Keratinocyte (primary cell): Measurements from ENCODE around the gene SDHAF2. TPM values are rescaled to one million over a fixed set of nuclear protein-coding genes. Genes with fewer than 3 reads are reported as not detected.
A peak's percentile ranks its signal among the peaks of the same experiment; 100 is the strongest.
"Not testable (repeated sequence)": the region's sequence is repeated elsewhere in the genome, so short reads cannot be mapped to it uniquely, and the experiment has no call there.

Experiments
- DNase-seq: peaks from one replicate; pipeline ENCODE4 v3.0.0-alpha.2; 2011; ENCODE audit warnings: low read depth, missing footprints, low spot score
- FAIRE-seq: peaks from 2 replicates; lab custom pipeline; 2011; peaks lifted over from hg19 to GRCh38; lab: Jason Lieb, UNC
- H2AFZ ChIP-seq: 2 replicates; pipeline ENCODE4 v1.6.0; 2012; ENCODE audit warnings: low read length, control low read depth, inconsistent platforms; ENCODE audit not compliant: control insufficient read depth
- H3K27ac ChIP-seq: 2 replicates; pipeline ENCODE4 v1.5.1; 2011; ENCODE audit warnings: low read length; ENCODE audit not compliant: control insufficient read depth, insufficient read depth
- H3K27me3 ChIP-seq: 3 replicates; pipeline ENCODE4 v1.6.0; 2011; ENCODE audit warnings: low read length; ENCODE audit not compliant: control insufficient read depth, insufficient read depth; ENCODE audit errors: extremely low read depth
- H3K36me3 ChIP-seq, 2 experiments: 2 replicates in 1 of 2; 3 replicates in 1 of 2; pipeline ENCODE4 v1.5.1; 2011; ENCODE audit warnings: low read length in 2 of 2, mild to moderate bottlenecking in 1 of 2; ENCODE audit not compliant: control insufficient read depth in 2 of 2, insufficient read depth in 2 of 2; ENCODE audit errors: extremely low read depth in 1 of 2
- H3K4me1 ChIP-seq: 3 replicates; pipeline ENCODE4 v1.5.1; 2011; ENCODE audit warnings: low read length; ENCODE audit not compliant: control insufficient read depth, insufficient read depth; ENCODE audit errors: extremely low read depth
- H3K4me2 ChIP-seq: 3 replicates; pipeline ENCODE4 v1.6.0; 2011; ENCODE audit warnings: low read depth, low read length; ENCODE audit not compliant: control insufficient read depth, insufficient read depth; ENCODE audit errors: extremely low read depth
- H3K4me3 ChIP-seq, 3 experiments: fragments of 200-600 bp in 1 of 3; sonication (generic) in 1 of 3; 2 replicates in 2 of 3; 3 replicates in 1 of 3; pipeline ENCODE4 v1.5.1; 2011 to 2016; ENCODE audit warnings: low read length in 3 of 3, mild to moderate bottlenecking in 3 of 3, control low read depth in 2 of 3, inconsistent platforms in 1 of 3, low read depth in 1 of 3, mixed read lengths in 1 of 3, mixed run types in 1 of 3, moderate library complexity in 1 of 3; ENCODE audit not compliant: control insufficient read depth in 2 of 3, insufficient read depth in 2 of 3; ENCODE audit errors: extremely low read depth in 1 of 3
- H3K79me2 ChIP-seq: 2 replicates; pipeline ENCODE4 v1.6.0; 2012; ENCODE audit warnings: low read length; ENCODE audit not compliant: control insufficient read depth, insufficient read depth
- H3K9ac ChIP-seq: 3 replicates; pipeline ENCODE4 v1.6.0; 2011; ENCODE audit warnings: low read length; ENCODE audit not compliant: control insufficient read depth, insufficient read depth; ENCODE audit errors: extremely low read depth
- H3K9me1 ChIP-seq: 3 replicates; pipeline ENCODE4 v1.6.0; 2011; ENCODE audit warnings: low read length; ENCODE audit not compliant: control insufficient read depth, insufficient read depth; ENCODE audit errors: extremely low read depth
- H3K9me3 ChIP-seq: 2 replicates; pipeline ENCODE4 v1.5.1; 2012; ENCODE audit warnings: low read depth, low read length; ENCODE audit not compliant: control insufficient read depth
- H4K20me1 ChIP-seq: 3 replicates; pipeline ENCODE4 v1.6.0; 2011; ENCODE audit warnings: low read length; ENCODE audit not compliant: control insufficient read depth, insufficient read depth; ENCODE audit errors: extremely low read depth
- CTCF ChIP-seq, 3 experiments: IDR thresholded peaks in 1 of 3; conservative IDR thresholded peaks in 1 of 3; optimal IDR thresholded peaks in 1 of 3; 2 replicates in 2 of 3; 3 replicates in 1 of 3; pipeline versions ENCODE3 to v1.5.1; 2011; ENCODE audit warnings: low read length in 3 of 3, mild to moderate bottlenecking in 3 of 3, moderate library complexity in 2 of 3, control low read depth in 1 of 3, inconsistent platforms in 1 of 3; ENCODE audit not compliant: insufficient read depth in 2 of 3; ENCODE audit errors: extremely low read depth in 1 of 3
- EZH2 ChIP-seq: IDR thresholded peaks from one replicate; pipeline ENCODE4 v1.6.1; 2012; ENCODE audit warnings: inconsistent platforms, mild to moderate bottlenecking, low read length, moderate library complexity
- dilution Hi-C: fragments of 300-500 bp; cut with MboI; formaldehyde crosslinking; loops from one replicate; pipeline ENCODE4 v1.7.0; 2020; ENCODE audit warnings: low sequenced_read_pairs; ENCODE audit not compliant: extremely low pct_ligation_motif_present
- polyA plus RNA-seq, 5 experiments: library from polyadenylated mRNA; depleted of rRNA in 3 of 5; stranded (reverse) in 3 of 5; stranded (forward) in 1 of 5; unstranded in 1 of 5; fragments of >200 nt; gene quantifications; 1 replicate in 1 of 5; 2 replicates in 3 of 5; 3 replicates in 1 of 5; pipeline versions ENCODE4 v1.2.1 to v1.2.3, GENCODE V29; 2011 to 2012; ENCODE audit warnings: missing spikeins in 2 of 5, low read depth in 1 of 5, low replicate concordance in 1 of 5

SDHAF2 gene
- polyA plus RNA-seq, 1 donor (not counting 4 experiments of a cell fraction or from before 2014, with no cell fraction given): 56.4 TPM

GRCh38 chr11:61477727-61478148, 47.8 kb downstream of the SDHAF2 start:
- Histone ChIP-seq H3K4me1 (peaks cover 10% of the 10 kb centered on the region), H3K79me2 (no peaks in the 10 kb centered on the region), H3K27me3 (peaks cover 11% of the 10 kb centered on the region), H2AFZ (no peak overlapping the region), H4K20me1 (no peaks in the 10 kb centered on the region), H3K4me3 (no peak overlapping the region), H3K9me3 (no peaks in the 10 kb centered on the region), H3K9me1 (no peaks in the 10 kb centered on the region), H3K9ac (no peak overlapping the region), H3K4me2 (no peak overlapping the region), H3K36me3 (no peaks in the 10 kb centered on the region), H3K27ac (no peak overlapping the region)
- no peak for DNase-seq
- no peak for FAIRE-seq
- dilution Hi-C loops: no loop called here
- TF ChIP-seq EZH2 (no peak), CTCF (optimal IDR thresholded peaks at IDR 0.05 in 1 of 3, IDR thresholded peaks at IDR 0.05 in 1 of 3, conservative IDR thresholded peaks at IDR 0.05 in 1 of 3; ENCODE audit: extremely low read depth in 1 of 3, insufficient read depth in 2 of 3, low read length in 3 of 3) (peak; percentile 75 to 85 (median 77))

- dilution Hi-C loops, H3K9ac ChIP-seq, FAIRE-seq, H3K27ac ChIP-seq, DNase-seq, H3K79me2 ChIP-seq, H3K4me2 ChIP-seq, H2AFZ ChIP-seq, H3K36me3 ChIP-seq, H4K20me1 ChIP-seq, H3K9me1 ChIP-seq, H3K9me3 ChIP-seq, H3K4me1 ChIP-seq, H3K4me3 ChIP-seq: not testable (repeated sequence)
- H3K27me3 ChIP-seq: peaks cover 12% of the 10 kb centered on the region
These were observed 49.6 kb downstream of the SDHAF2 start for GRCh38 chr11:61479360-61480058.
